Karpas-422 (cell line): ENCODE data around the gene TLE5. TPM values are rescaled to one million over a fixed set of nuclear protein-coding genes. Genes with fewer than 3 reads are reported as not detected.
A peak's percentile ranks its signal among the peaks of the same experiment; 100 is the strongest.

Experiments
- DNase-seq: peaks from one replicate; pipeline ENCODE4 v3.0.0-alpha.2; 2015
- H2AFZ ChIP-seq: fragments of 200-600 bp; sonication (generic); 2 replicates; pipeline ENCODE4 v1.6.1; 2014; ENCODE audit warnings: antibody characterized with exemption, low read length, mixed read lengths
- H3K27ac ChIP-seq: fragments of 200-600 bp; sonication (generic); 2 replicates; pipeline ENCODE4 v1.5.1; 2014; ENCODE audit warnings: mild to moderate bottlenecking, low read length, moderate library complexity
- H3K27me3 ChIP-seq: fragments of 200-600 bp; sonication (generic); 2 replicates; pipeline ENCODE4 v1.6.1; 2014; ENCODE audit warnings: low read length, mixed read lengths
- H3K36me3 ChIP-seq: fragments of 200-600 bp; sonication (generic); 2 replicates; pipeline ENCODE4 v1.6.1; 2014; ENCODE audit warnings: low read length, mixed read lengths; ENCODE audit not compliant: insufficient read depth
- H3K4me1 ChIP-seq: fragments of 200-600 bp; sonication (generic); 2 replicates; pipeline ENCODE4 v1.6.1; 2014; ENCODE audit warnings: mild to moderate bottlenecking, low read length, mixed read lengths
- H3K4me2 ChIP-seq: fragments of 200-600 bp; sonication (generic); 2 replicates; pipeline ENCODE4 v1.6.1; 2014; ENCODE audit warnings: low read length, low read depth, mild to moderate bottlenecking; ENCODE audit not compliant: poor library complexity, severe bottlenecking
- H3K4me3 ChIP-seq: fragments of 200-600 bp; sonication (generic); 2 replicates; pipeline ENCODE4 v1.5.1; 2014; ENCODE audit warnings: mild to moderate bottlenecking, antibody characterized with exemption, low read length, mixed read lengths
- H3K79me2 ChIP-seq: fragments of 200-600 bp; sonication (generic); 2 replicates; pipeline ENCODE4 v1.6.1; 2014; ENCODE audit warnings: mild to moderate bottlenecking, low read length, mixed read lengths
- H3K9ac ChIP-seq: fragments of 200-600 bp; sonication (generic); 2 replicates; pipeline ENCODE4 v1.6.0; 2014; ENCODE audit warnings: low read length
- H3K9me2 ChIP-seq: fragments of 200-600 bp; sonication (generic), shearing (Covaris generic); replicated peaks from 2 replicates; pipeline ENCODE4 v1.6.0; 2014; ENCODE audit warnings: mild to moderate bottlenecking, low read length, moderate library complexity; ENCODE audit not compliant: insufficient read depth
- H3K9me3 ChIP-seq: fragments of 300-700, 200-600 bp; sonication (generic); 2 replicates; pipeline ENCODE4 v1.6.1; 2014; ENCODE audit warnings: low read length, mixed read lengths
- H4K20me1 ChIP-seq: fragments of 200-600 bp; sonication (generic); 2 replicates; pipeline ENCODE4 v1.6.1; 2014; ENCODE audit warnings: mild to moderate bottlenecking, antibody characterized with exemption, low read length, low read depth; ENCODE audit not compliant: insufficient read depth
- total RNA-seq: library from RNA; depleted of rRNA; stranded (reverse); fragments of >200 nt; shearing (Covaris generic); gene quantifications from 2 replicates; pipeline ENCODE4 v1.2.3, GENCODE V29; 2014; ENCODE audit warnings: low replicate concordance

Gene TLE5
- total RNA-seq, 1 experiment from 2014 or later, result 146 TPM

DNA sequence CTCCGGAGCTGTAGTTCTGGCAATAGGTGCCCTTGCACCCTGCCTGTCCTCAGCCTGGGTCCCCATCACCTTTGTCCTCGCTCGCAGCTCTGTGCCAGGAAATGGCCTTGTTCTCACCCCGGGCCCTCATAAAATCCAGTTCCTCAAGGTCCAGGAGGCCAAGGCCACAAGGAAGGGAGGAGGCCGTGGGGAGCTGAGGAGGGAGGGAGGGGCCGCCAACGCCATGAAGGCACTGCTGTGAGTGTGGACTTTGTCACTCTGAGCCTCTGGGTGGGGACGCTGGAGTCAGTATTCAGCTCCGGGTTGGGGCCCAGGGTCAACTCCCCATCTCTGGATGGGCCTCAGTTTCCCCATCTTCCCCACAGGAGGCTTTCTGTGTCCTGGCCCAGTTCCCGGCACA is 22.6 kb upstream of the TLE5 start:
- no peak for DNase-seq
- Histone ChIP-seq H3K9me3 (no peaks in the 10 kb centered on the region), H3K9me2 (no peaks in the 10 kb centered on the region), H2AFZ (no peak overlapping the region), H3K4me3 (no peak overlapping the region), H3K9ac (no peak overlapping the region), H3K4me2 (no peak overlapping the region), H3K79me2 (no peaks in the 10 kb centered on the region), H3K4me1 (no peaks in the 10 kb centered on the region), H3K36me3 (no peaks in the 10 kb centered on the region), H3K27ac (no peak overlapping the region), H3K27me3 (no peaks in the 10 kb centered on the region), H4K20me1 (no peaks in the 10 kb centered on the region)

DNA sequence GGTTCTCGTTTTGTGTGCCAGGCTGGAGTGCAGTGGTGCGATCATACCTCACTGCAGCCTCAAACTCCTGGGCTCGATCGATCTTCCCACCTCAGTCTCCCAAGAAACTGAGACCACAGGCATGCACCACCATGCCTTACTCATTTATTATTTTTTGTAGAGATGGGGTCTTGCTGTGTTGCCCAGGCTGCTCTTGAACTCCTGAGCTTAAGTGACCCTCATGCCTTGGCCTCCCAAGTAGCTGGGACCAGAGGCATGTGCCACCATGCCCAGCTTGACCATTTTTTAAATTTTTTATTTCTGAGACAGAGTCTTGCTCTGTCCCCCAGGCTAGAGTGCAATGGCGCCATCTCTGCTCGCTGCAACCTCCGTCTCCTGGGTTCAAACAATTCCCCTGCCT is 21.7 kb upstream of the TLE5 start:
- Histone ChIP-seq H2AFZ (no peak overlapping the region), H3K9ac (no peak overlapping the region), H3K79me2 (no peaks in the 10 kb centered on the region), H3K36me3 (no peaks in the 10 kb centered on the region), H3K9me2 (no peaks in the 10 kb centered on the region), H3K4me1 (no peaks in the 10 kb centered on the region), H3K27ac (no peak overlapping the region), H4K20me1 (no peaks in the 10 kb centered on the region), H3K9me3 (no peaks in the 10 kb centered on the region), H3K4me3 (no peak overlapping the region), H3K4me2 (no peak overlapping the region), H3K27me3 (no peaks in the 10 kb centered on the region)
- DNase-seq, result no peak

DNA sequence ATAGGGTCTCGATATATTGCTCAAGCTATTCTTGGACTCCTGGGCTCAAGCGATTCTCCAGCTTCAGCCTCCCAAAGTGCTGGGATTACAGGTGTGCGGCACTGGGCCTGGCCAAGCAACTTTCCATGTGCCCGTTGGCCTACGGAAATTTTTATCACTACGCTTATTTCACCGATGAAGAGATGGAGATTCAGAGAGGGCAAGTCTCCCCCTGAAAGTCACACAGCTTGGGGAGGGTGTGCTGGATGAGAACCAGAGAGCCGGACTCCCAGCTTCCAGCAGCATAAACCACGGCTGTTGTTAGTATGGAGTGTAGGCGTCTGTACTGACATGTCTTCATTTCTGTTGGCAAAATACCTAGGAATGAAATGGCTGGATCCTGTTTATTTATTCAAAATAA is 20.0 kb upstream of the TLE5 start:
- H3K4me2 ChIP-seq, result no peak overlapping the region
- no peak overlapping the region for H3K9ac ChIP-seq
- H4K20me1 ChIP-seq, result no peaks in the 10 kb centered on the region
- H3K9me3 ChIP-seq, result no peaks in the 10 kb centered on the region
- H3K27me3 ChIP-seq, result no peaks in the 10 kb centered on the region
- H3K79me2 ChIP-seq, result no peaks in the 10 kb centered on the region
- no peak overlapping the region for H3K4me3 ChIP-seq
- H3K27ac ChIP-seq, result no peak overlapping the region
- H3K36me3 ChIP-seq, result no peaks in the 10 kb centered on the region
- H3K9me2 ChIP-seq, result no peaks in the 10 kb centered on the region
- H2AFZ ChIP-seq, result no peak overlapping the region
- H3K4me1 ChIP-seq, result no peaks in the 10 kb centered on the region
- DNase-seq, result no peak

DNA sequence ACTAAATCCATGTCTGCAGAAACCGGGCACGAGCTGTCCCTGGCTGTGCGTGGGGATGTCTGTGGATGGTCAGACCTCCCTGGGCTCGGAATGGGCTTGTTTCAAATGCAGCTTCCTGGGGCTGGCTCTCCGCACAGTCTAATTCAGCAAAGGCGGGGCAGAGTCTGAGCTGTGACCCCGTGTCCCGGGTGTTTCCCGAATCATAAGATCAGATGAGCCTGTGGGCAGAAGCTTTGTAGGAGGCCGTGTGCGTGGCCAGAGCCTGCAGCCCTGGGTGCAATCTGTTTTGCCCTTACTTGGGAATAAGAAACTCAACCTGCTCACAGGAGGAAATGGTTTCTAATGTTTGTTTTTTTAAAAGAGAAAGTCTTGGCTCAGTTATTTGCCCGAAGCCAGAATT is 18.0 kb upstream of the TLE5 start:
- Histone ChIP-seq H4K20me1 (no peaks in the 10 kb centered on the region), H3K27me3 (no peaks in the 10 kb centered on the region), H3K79me2 (no peaks in the 10 kb centered on the region), H3K27ac (no peak overlapping the region), H3K36me3 (no peaks in the 10 kb centered on the region), H3K4me3 (no peak overlapping the region), H3K4me2 (no peak overlapping the region), H3K9me2 (no peaks in the 10 kb centered on the region), H2AFZ (no peak overlapping the region), H3K4me1 (no peaks in the 10 kb centered on the region), H3K9me3 (no peaks in the 10 kb centered on the region), H3K9ac (no peak overlapping the region)
- no peak for DNase-seq

DNA sequence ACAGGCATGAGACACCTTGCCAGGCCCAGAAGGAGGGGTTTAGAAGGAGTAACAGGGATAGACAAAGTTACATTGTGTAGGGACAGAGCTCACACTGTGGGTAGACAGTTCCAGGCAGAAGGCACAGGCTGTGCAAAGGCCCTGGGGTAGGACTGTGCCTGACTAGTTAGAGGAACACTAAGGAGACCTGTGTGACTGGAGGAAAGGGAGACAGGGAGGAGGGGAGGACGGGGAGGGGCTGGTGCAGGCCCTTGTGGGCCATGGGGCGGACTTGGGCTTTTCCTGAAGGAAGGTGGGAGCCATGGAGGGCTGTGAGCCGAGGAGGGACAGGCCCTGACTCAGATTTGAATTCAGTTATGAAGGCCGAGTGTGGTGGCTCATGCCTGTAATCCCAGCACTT is 17.3 kb upstream of the TLE5 start:
- Histone ChIP-seq H3K9me2 (no peaks in the 10 kb centered on the region), H3K4me1 (no peaks in the 10 kb centered on the region), H4K20me1 (no peaks in the 10 kb centered on the region), H2AFZ (no peak overlapping the region), H3K27ac (no peak overlapping the region), H3K4me2 (no peak overlapping the region), H3K36me3 (no peaks in the 10 kb centered on the region), H3K9me3 (no peaks in the 10 kb centered on the region), H3K27me3 (no peaks in the 10 kb centered on the region), H3K9ac (no peak overlapping the region), H3K4me3 (no peak overlapping the region), H3K79me2 (no peaks in the 10 kb centered on the region)
- DNase-seq, result no peak

DNA sequence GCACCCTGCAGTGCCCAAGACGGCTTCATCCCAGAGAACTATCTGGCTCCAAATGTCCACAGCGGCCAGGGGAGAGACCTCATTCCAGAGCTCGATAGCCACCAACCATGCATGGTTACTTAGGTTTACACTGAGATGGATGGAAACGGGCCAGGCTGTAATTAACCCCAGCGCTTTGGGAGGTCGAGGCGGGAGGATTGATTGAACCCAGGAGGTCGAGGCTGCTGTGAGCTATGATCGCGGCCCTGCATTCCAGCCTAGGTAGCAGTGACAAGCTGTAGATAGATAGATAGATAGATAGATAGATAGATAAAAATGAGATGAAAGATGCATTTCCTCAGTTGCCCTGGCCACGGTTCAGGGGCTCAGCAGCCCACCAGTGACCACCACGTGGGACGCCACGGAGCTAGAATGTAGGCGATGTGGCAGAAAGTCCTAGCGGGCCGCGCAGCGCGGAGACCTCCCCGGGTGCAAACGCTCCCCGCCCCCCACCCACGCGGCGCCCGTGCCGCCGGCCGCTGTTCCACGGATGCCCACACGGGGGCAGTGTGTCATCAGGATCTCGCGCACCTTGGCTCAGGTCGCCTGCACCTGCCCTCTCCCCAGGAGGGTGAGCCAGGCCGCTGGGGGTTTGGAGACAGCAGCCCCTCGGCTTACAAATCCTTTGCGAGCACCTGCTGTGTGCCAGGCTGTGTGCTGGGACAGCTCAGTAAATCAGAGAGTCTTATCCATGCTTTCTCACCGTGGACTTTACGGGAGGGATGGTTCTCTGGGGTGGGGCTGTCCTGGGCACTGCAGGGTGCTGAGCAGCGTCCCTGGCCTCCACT is 13.5 kb upstream of the TLE5 start:
- H3K9ac ChIP-seq, result no peak overlapping the region
- no peaks in the 10 kb centered on the region for H3K36me3 ChIP-seq
- no peaks in the 10 kb centered on the region for H3K9me2 ChIP-seq
- no peaks in the 10 kb centered on the region for H3K79me2 ChIP-seq
- no peaks in the 10 kb centered on the region for H4K20me1 ChIP-seq
- peak; percentile 84 for DNase-seq
- no peak overlapping the region for H3K27ac ChIP-seq
- no peaks in the 10 kb centered on the region for H3K9me3 ChIP-seq
- no peaks in the 10 kb centered on the region for H3K4me1 ChIP-seq
- H3K4me3 ChIP-seq, result no peak overlapping the region
- no peak overlapping the region for H3K4me2 ChIP-seq
- no peak overlapping the region for H2AFZ ChIP-seq
- H3K27me3 ChIP-seq, result no peaks in the 10 kb centered on the region

DNA sequence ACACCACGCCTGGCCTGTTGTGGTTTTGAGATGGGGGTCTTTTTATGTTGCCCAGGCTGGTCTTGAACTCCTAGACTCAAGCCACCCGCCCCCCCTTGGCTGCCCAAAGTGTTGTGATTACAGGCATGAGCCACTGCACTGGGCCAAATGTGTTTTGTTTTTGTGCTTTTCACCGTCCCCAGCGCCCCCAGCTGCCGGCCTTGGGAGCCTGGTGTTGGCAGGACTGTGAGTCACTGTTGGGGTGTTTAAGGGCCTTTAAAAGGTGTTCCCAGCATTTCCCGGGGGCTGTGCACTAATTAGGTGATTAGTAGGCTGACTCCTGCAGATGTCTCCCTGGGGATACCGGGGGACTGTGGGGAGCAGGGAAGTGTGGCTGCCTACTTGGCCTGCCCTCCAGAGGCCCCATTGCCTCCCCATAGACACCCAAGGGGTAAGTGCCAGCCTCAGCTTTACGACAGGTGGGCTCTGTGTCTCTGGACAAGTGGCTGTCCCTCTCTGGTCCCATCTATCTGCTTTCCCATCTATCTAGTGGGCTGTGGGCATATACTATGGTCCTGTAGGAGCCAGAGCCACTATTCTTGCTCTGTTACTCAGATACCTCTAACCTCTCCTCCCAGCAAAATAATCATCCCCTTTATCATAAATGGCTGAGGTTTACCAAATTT is 11.8 kb upstream of the TLE5 start:
- H3K4me2 ChIP-seq, result no peak overlapping the region
- no peak overlapping the region for H2AFZ ChIP-seq
- DNase-seq, result no peak
- no peaks in the 10 kb centered on the region for H3K9me2 ChIP-seq
- H3K4me3 ChIP-seq, result no peak overlapping the region
- H3K9me3 ChIP-seq, result no peaks in the 10 kb centered on the region
- H3K4me1 ChIP-seq, result no peaks in the 10 kb centered on the region
- no peaks in the 10 kb centered on the region for H3K79me2 ChIP-seq
- H4K20me1 ChIP-seq, result no peaks in the 10 kb centered on the region
- no peaks in the 10 kb centered on the region for H3K36me3 ChIP-seq
- H3K27me3 ChIP-seq, result no peaks in the 10 kb centered on the region
- no peak overlapping the region for H3K27ac ChIP-seq
- H3K9ac ChIP-seq, result no peak overlapping the region

DNA sequence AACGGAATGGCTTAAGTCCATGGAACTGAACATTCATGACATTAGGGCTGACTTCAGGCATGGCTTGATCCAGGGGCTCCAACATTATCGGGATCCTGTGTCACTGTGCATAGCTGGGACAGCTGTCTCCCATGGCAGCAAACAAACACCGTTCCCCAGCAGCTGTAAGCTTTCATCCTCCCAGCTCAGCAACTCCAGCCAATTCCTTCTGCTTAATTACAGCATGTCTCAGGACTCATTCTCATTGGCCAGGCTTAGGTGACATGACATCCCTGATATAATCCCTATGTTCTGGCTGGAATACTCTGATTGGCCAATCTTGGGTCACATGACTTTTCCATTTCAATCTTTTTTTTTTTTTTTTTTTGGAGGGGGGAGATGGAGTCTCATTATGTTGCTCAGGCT is 10.9 kb upstream of the TLE5 start:
- no peaks in the 10 kb centered on the region for H3K36me3 ChIP-seq
- no peak overlapping the region for H3K4me3 ChIP-seq
- H3K9me2 ChIP-seq, result no peaks in the 10 kb centered on the region
- no peak overlapping the region for H3K9ac ChIP-seq
- no peaks in the 10 kb centered on the region for H3K79me2 ChIP-seq
- H2AFZ ChIP-seq, result no peak overlapping the region
- DNase-seq, result no peak
- H4K20me1 ChIP-seq, result no peaks in the 10 kb centered on the region
- H3K9me3 ChIP-seq, result no peaks in the 10 kb centered on the region
- no peaks in the 10 kb centered on the region for H3K4me1 ChIP-seq
- no peak overlapping the region for H3K27ac ChIP-seq
- H3K4me2 ChIP-seq, result no peak overlapping the region
- no peaks in the 10 kb centered on the region for H3K27me3 ChIP-seq
